ENCODE data around the gene ADH1B. TPM values are rescaled to one million over a fixed set of nuclear protein-coding genes. Genes with fewer than 3 reads are reported as not detected.

The ADH1B gene
- total RNA-seq, 3 donors from 2014 or later (not counting 1 experiment from before 2014, with no cell fraction given) = not detected

- no peak for TF ChIP-seq CTCF (IDR thresholded peaks at IDR 0.05)
- Histone ChIP-seq H3K9me3 (ENCODE audit: control insufficient read depth, insufficient read depth, low read length) (no peaks in the 10 kb centered on the region), H3K4me1 (ENCODE audit: control insufficient read depth, insufficient read depth, low read length) (no peaks in the 10 kb centered on the region), H3K36me3 (ENCODE audit: control insufficient read depth, insufficient read depth, low read length) (no peaks in the 10 kb centered on the region), H3K27me3 (ENCODE audit: control insufficient read depth, insufficient read depth, low read length) (no peaks in the 10 kb centered on the region), H3K4me3 (ENCODE audit: low read length) (no peak overlapping the region), H3K27ac (ENCODE audit: low read length) (no peak overlapping the region)
- H3K27me3 Mint-ChIP-seq (ENCODE audit: low read depth in 2 of 2) = no peaks in the 10 kb centered on the region
- intact Hi-C loops (cut with micrococcal nuclease) = no loop called here
- no peak for ATAC-seq
- 93% methylated on average over 5 of the region's 5 CpGs for WGBS (ENCODE audit: insufficient coverage)
- no peaks in the 10 kb centered on the region for H3K36me3 Mint-ChIP-seq
- DNase-seq = no peak
- H3K4me3 Mint-ChIP-seq = no peak overlapping the region
- H3K9me3 Mint-ChIP-seq = no peaks in the 10 kb centered on the region
- H3K4me1 Mint-ChIP-seq = no peaks in the 10 kb centered on the region
- no peak overlapping the region for H3K27ac Mint-ChIP-seq
Measured at GRCh38 chr4:99281261-99281660, 39.9 kb downstream of the ADH1B start.

- intact Hi-C loops (cut with micrococcal nuclease) = no loop called here
- Mint-ChIP-seq H3K27me3 (ENCODE audit: low read depth in 2 of 2) (no peaks in the 10 kb centered on the region), H3K4me3 (no peak overlapping the region), H3K27ac (no peak overlapping the region), H3K4me1 (no peaks in the 10 kb centered on the region), H3K9me3 (peaks cover 2 to 11% of the 10 kb centered on the region in 2 donors), H3K36me3 (no peaks in the 10 kb centered on the region)
- ATAC-seq = no peak
- no peak for DNase-seq
- TF ChIP-seq CTCF (IDR thresholded peaks at IDR 0.05) = no peak
- Histone ChIP-seq H3K4me3 (ENCODE audit: low read length) (no peak overlapping the region), H3K36me3 (ENCODE audit: control insufficient read depth, insufficient read depth, low read length) (no peaks in the 10 kb centered on the region), H3K4me1 (ENCODE audit: control insufficient read depth, insufficient read depth, low read length) (no peaks in the 10 kb centered on the region), H3K9me3 (ENCODE audit: control insufficient read depth, insufficient read depth, low read length) (no peaks in the 10 kb centered on the region), H3K27me3 (ENCODE audit: control insufficient read depth, insufficient read depth, low read length) (no peaks in the 10 kb centered on the region), H3K27ac (ENCODE audit: low read length) (no peak overlapping the region)
- WGBS (ENCODE audit: insufficient coverage) = 85% methylated on average over 2 of the region's 2 CpGs
Measured at GRCh38 chr4:99276417-99276816, 44.8 kb downstream of the ADH1B start.

- no peak overlapping the region for H3K4me3 Mint-ChIP-seq
- H3K36me3 ChIP-seq (ENCODE audit: control insufficient read depth, insufficient read depth, low read length) = no peaks in the 10 kb centered on the region
- H3K36me3 Mint-ChIP-seq = no peaks in the 10 kb centered on the region
- DNase-seq (no peak), ATAC-seq (no peak)
- intact Hi-C loops (cut with micrococcal nuclease) = no loop called here
- H3K9me3 Mint-ChIP-seq = peaks cover 2 to 11% of the 10 kb centered on the region in 2 donors
- no peaks in the 10 kb centered on the region for H3K9me3 ChIP-seq (ENCODE audit: control insufficient read depth, insufficient read depth, low read length)
- no peaks in the 10 kb centered on the region for H3K4me1 Mint-ChIP-seq
- TF ChIP-seq CTCF (IDR thresholded peaks at IDR 0.05) = no peak
- H3K27ac ChIP-seq (ENCODE audit: low read length) = no peak overlapping the region
- no peak overlapping the region for H3K4me3 ChIP-seq (ENCODE audit: low read length)
- H3K27ac Mint-ChIP-seq = no peak overlapping the region
- WGBS (ENCODE audit: insufficient coverage) = 90% methylated on average over 2 of the region's 3 CpGs
- no peaks in the 10 kb centered on the region for H3K27me3 Mint-ChIP-seq (ENCODE audit: low read depth in 2 of 2)
- no peaks in the 10 kb centered on the region for H3K27me3 ChIP-seq (ENCODE audit: control insufficient read depth, insufficient read depth, low read length)
- H3K4me1 ChIP-seq (ENCODE audit: control insufficient read depth, insufficient read depth, low read length) = no peaks in the 10 kb centered on the region
Measured at GRCh38 chr4:99275885-99276284, 45.3 kb downstream of the ADH1B start.

- intact Hi-C loops (cut with micrococcal nuclease) = no loop called here
- no peak overlapping the region for H3K27ac ChIP-seq (ENCODE audit: low read length)
- peaks cover 2 to 11% of the 10 kb centered on the region in 2 donors for H3K9me3 Mint-ChIP-seq
- H3K4me1 Mint-ChIP-seq = no peaks in the 10 kb centered on the region
- ATAC-seq (no peak), DNase-seq (no peak)
- H3K4me3 Mint-ChIP-seq = no peak overlapping the region
- H3K4me3 ChIP-seq (ENCODE audit: low read length) = no peak overlapping the region
- H3K27me3 Mint-ChIP-seq (ENCODE audit: low read depth in 2 of 2) = no peaks in the 10 kb centered on the region
- TF ChIP-seq CTCF (IDR thresholded peaks at IDR 0.05) = no peak
- H3K4me1 ChIP-seq (ENCODE audit: control insufficient read depth, insufficient read depth, low read length) = no peaks in the 10 kb centered on the region
- H3K27ac Mint-ChIP-seq = no peak overlapping the region
- no peaks in the 10 kb centered on the region for H3K27me3 ChIP-seq (ENCODE audit: control insufficient read depth, insufficient read depth, low read length)
- H3K9me3 ChIP-seq (ENCODE audit: control insufficient read depth, insufficient read depth, low read length) = no peaks in the 10 kb centered on the region
- H3K36me3 ChIP-seq (ENCODE audit: control insufficient read depth, insufficient read depth, low read length) = no peaks in the 10 kb centered on the region
- no peaks in the 10 kb centered on the region for H3K36me3 Mint-ChIP-seq
- WGBS (ENCODE audit: insufficient coverage) = 87% methylated on average over 2 of the region's 5 CpGs
Measured at GRCh38 chr4:99275050-99275449, 46.2 kb downstream of the ADH1B start.
